ENCODE results near the gene EHBP1.
"Not testable (repeated sequence)": the region's sequence is repeated elsewhere in the genome, so short reads cannot be mapped to it uniquely, and the experiment has no call there.

EHBP1 gene

GRCh38 chr2:63018439-63018838, 312.9 kb downstream of the EHBP1 start:
- H2BK120ac ChIP-seq (ENCODE audit: low read depth, low read length): no peak overlapping the region

GRCh38 chr2:63019686-63020085, 314.2 kb downstream of the EHBP1 start:
- H2BK120ac ChIP-seq (ENCODE audit: low read depth, low read length); DNase-seq; H4K91ac ChIP-seq (ENCODE audit: low read length); H3K4me1 ChIP-seq (ENCODE audit: control insufficient read depth, insufficient read depth, low read depth, low read length); H3K27ac ChIP-seq (ENCODE audit: low read length, poor library complexity, severe bottlenecking); H2BK15ac ChIP-seq (ENCODE audit: low read depth, poor library complexity, severe bottlenecking); H3K14ac ChIP-seq (ENCODE audit: low read length in 2 of 2); H2BK12ac ChIP-seq (ENCODE audit: low read length in 2 of 2); H3K27me3 ChIP-seq (ENCODE audit: control insufficient read depth in 1 of 2, insufficient read depth in 1 of 2, low read length in 2 of 2); H2BK5ac ChIP-seq (ENCODE audit: low read depth, low read length, poor library complexity, severe bottlenecking); H3K4ac ChIP-seq (ENCODE audit: low read depth in 1 of 2, low read length in 2 of 2); H3K4me3 ChIP-seq (ENCODE audit: insufficient read depth in 1 of 2, low read depth in 1 of 2, low read length in 2 of 2); H3K23ac ChIP-seq (ENCODE audit: low read length in 2 of 2); H4K8ac ChIP-seq (ENCODE audit: low read length); H3K9me3 ChIP-seq (ENCODE audit: control insufficient read depth, low read length); H3K79me1 ChIP-seq (replicated peaks; ENCODE audit: low read length, poor library complexity, severe bottlenecking); H3K18ac ChIP-seq (ENCODE audit: low read depth in 1 of 2, low read length in 2 of 2); H3K9ac ChIP-seq (ENCODE audit: low read length); H3K4me2 ChIP-seq (ENCODE audit: low read length, poor library complexity, severe bottlenecking); H2AFZ ChIP-seq (ENCODE audit: low read depth, low read length); H2AK5ac ChIP-seq (ENCODE audit: low read length, severe bottlenecking): not testable (repeated sequence)
- WGBS: 97% methylated on average over 8 of the region's 8 CpGs
- peaks cover 8 to 81% of the 10 kb centered on the region in 2 experiments for H3K36me3 ChIP-seq (ENCODE audit: control insufficient read depth in 1 of 2, insufficient read depth in 2 of 2, low read depth in 1 of 2, low read length in 2 of 2)

More at GRCh38 chr2:63018439-63018838, 312.9 kb downstream of the EHBP1 start:
- Histone ChIP-seq H3K4ac (ENCODE audit: low read depth in 1 of 2, low read length in 2 of 2) (no peak overlapping the region), H4K91ac (ENCODE audit: low read length) (no peak overlapping the region), H3K79me1 (replicated peaks; ENCODE audit: low read length, poor library complexity, severe bottlenecking) (no peaks in the 10 kb centered on the region), H3K27ac (ENCODE audit: low read length, poor library complexity, severe bottlenecking) (no peak overlapping the region), H2BK12ac (ENCODE audit: low read length in 2 of 2) (no peak overlapping the region), H3K4me2 (ENCODE audit: low read length, poor library complexity, severe bottlenecking) (no peak overlapping the region), H2AFZ (ENCODE audit: low read depth, low read length) (no peak overlapping the region), H4K8ac (ENCODE audit: low read length) (no peak overlapping the region), H3K9me3 (ENCODE audit: control insufficient read depth, low read length) (no peaks in the 10 kb centered on the region), H3K14ac (ENCODE audit: low read length in 2 of 2) (no peak overlapping the region), H3K4me1 (ENCODE audit: control insufficient read depth, insufficient read depth, low read depth, low read length) (no peaks in the 10 kb centered on the region), H3K36me3 (ENCODE audit: control insufficient read depth in 1 of 2, insufficient read depth in 2 of 2, low read depth in 1 of 2, low read length in 2 of 2) (peaks cover 6 to 83% of the 10 kb centered on the region in 2 experiments), H3K18ac (ENCODE audit: low read depth in 1 of 2, low read length in 2 of 2) (no peak overlapping the region), H2BK5ac (ENCODE audit: low read depth, low read length, poor library complexity, severe bottlenecking) (no peak overlapping the region), H3K27me3 (ENCODE audit: control insufficient read depth in 1 of 2, insufficient read depth in 1 of 2, low read length in 2 of 2) (no peaks in the 10 kb centered on the region), H3K9ac (ENCODE audit: low read length) (no peak overlapping the region), H2AK5ac (ENCODE audit: low read length, severe bottlenecking) (no peak overlapping the region), H2BK15ac (ENCODE audit: low read depth, poor library complexity, severe bottlenecking) (no peak overlapping the region), H3K4me3 (ENCODE audit: insufficient read depth in 1 of 2, low read depth in 1 of 2, low read length in 2 of 2) (no peak overlapping the region), H3K23ac (ENCODE audit: low read length in 2 of 2) (no peak overlapping the region)
- no peak for DNase-seq
- 100% methylated on average over 1 of the region's 2 CpGs for WGBS

- Histone ChIP-seq H3K9ac (ENCODE audit: low read length) (no peak overlapping the region), H3K4me3 (ENCODE audit: insufficient read depth in 1 of 2, low read depth in 1 of 2, low read length in 2 of 2) (no peak overlapping the region), H3K79me1 (replicated peaks; ENCODE audit: low read length, poor library complexity, severe bottlenecking) (no peaks in the 10 kb centered on the region), H3K23ac (ENCODE audit: low read length in 2 of 2) (no peak overlapping the region), H2AK5ac (ENCODE audit: low read length, severe bottlenecking) (no peak overlapping the region), H4K8ac (ENCODE audit: low read length) (no peak overlapping the region), H3K9me3 (ENCODE audit: control insufficient read depth, low read length) (no peaks in the 10 kb centered on the region), H2BK120ac (ENCODE audit: low read depth, low read length) (no peak overlapping the region), H3K4me1 (ENCODE audit: control insufficient read depth, insufficient read depth, low read depth, low read length) (no peaks in the 10 kb centered on the region), H3K27me3 (ENCODE audit: control insufficient read depth in 1 of 2, insufficient read depth in 1 of 2, low read length in 2 of 2) (no peaks in the 10 kb centered on the region), H2AFZ (ENCODE audit: low read depth, low read length) (no peak overlapping the region), H3K36me3 (ENCODE audit: control insufficient read depth in 1 of 2, insufficient read depth in 2 of 2, low read depth in 1 of 2, low read length in 2 of 2) (peaks cover 6 to 82% of the 10 kb centered on the region in 2 experiments), H2BK5ac (ENCODE audit: low read depth, low read length, poor library complexity, severe bottlenecking) (no peak overlapping the region), H3K27ac (ENCODE audit: low read length, poor library complexity, severe bottlenecking) (no peak overlapping the region), H3K4me2 (ENCODE audit: low read length, poor library complexity, severe bottlenecking) (no peak overlapping the region), H2BK15ac (ENCODE audit: low read depth, poor library complexity, severe bottlenecking) (no peak overlapping the region), H3K4ac (ENCODE audit: low read depth in 1 of 2, low read length in 2 of 2) (no peak overlapping the region), H3K14ac (ENCODE audit: low read length in 2 of 2) (no peak overlapping the region), H4K91ac (ENCODE audit: low read length) (no peak overlapping the region), H3K18ac (ENCODE audit: low read depth in 1 of 2, low read length in 2 of 2) (no peak overlapping the region), H2BK12ac (ENCODE audit: low read length in 2 of 2) (no peak overlapping the region)
- peak; percentile 59 for DNase-seq
- WGBS: 40% methylated on average over 1 of the region's 1 CpG
These were observed 317.9 kb downstream of the EHBP1 start for GRCh38 chr2:63023444-63023843.

GRCh38 chr2:63027220-63027619, 321.7 kb downstream of the EHBP1 start:
- H4K8ac ChIP-seq (ENCODE audit: low read length): no peak overlapping the region
- no peak overlapping the region for H3K14ac ChIP-seq (ENCODE audit: low read length in 2 of 2)
- DNase-seq: no peak
- no peak overlapping the region for H2BK15ac ChIP-seq (ENCODE audit: low read depth, poor library complexity, severe bottlenecking)
- H3K23ac ChIP-seq (ENCODE audit: low read length in 2 of 2): no peak overlapping the region
- no peaks in the 10 kb centered on the region for H3K27me3 ChIP-seq (ENCODE audit: control insufficient read depth in 1 of 2, insufficient read depth in 1 of 2, low read length in 2 of 2)
- no peak overlapping the region for H2BK5ac ChIP-seq (ENCODE audit: low read depth, low read length, poor library complexity, severe bottlenecking)
- H2BK120ac ChIP-seq (ENCODE audit: low read depth, low read length): no peak overlapping the region
- no peak overlapping the region for H3K4ac ChIP-seq (ENCODE audit: low read depth in 1 of 2, low read length in 2 of 2)
- H3K4me3 ChIP-seq (ENCODE audit: insufficient read depth in 1 of 2, low read depth in 1 of 2, low read length in 2 of 2): no peak overlapping the region
- H2AK5ac ChIP-seq (ENCODE audit: low read length, severe bottlenecking): no peak overlapping the region
- no peak overlapping the region for H3K27ac ChIP-seq (ENCODE audit: low read length, poor library complexity, severe bottlenecking)
- H3K4me1 ChIP-seq (ENCODE audit: control insufficient read depth, insufficient read depth, low read depth, low read length): peaks cover 2% of the 10 kb centered on the region
- no peak overlapping the region for H3K18ac ChIP-seq (ENCODE audit: low read depth in 1 of 2, low read length in 2 of 2)
- H3K4me2 ChIP-seq (ENCODE audit: low read length, poor library complexity, severe bottlenecking): no peak overlapping the region
- no peaks in the 10 kb centered on the region for H3K79me1 ChIP-seq (replicated peaks; ENCODE audit: low read length, poor library complexity, severe bottlenecking)
- H2AFZ ChIP-seq (ENCODE audit: low read depth, low read length): no peak overlapping the region
- no peak overlapping the region for H3K9ac ChIP-seq (ENCODE audit: low read length)
- peaks cover 5 to 82% of the 10 kb centered on the region in 2 experiments for H3K36me3 ChIP-seq (ENCODE audit: control insufficient read depth in 1 of 2, insufficient read depth in 2 of 2, low read depth in 1 of 2, low read length in 2 of 2)
- H3K9me3 ChIP-seq (ENCODE audit: control insufficient read depth, low read length): no peaks in the 10 kb centered on the region
- no peak overlapping the region for H4K91ac ChIP-seq (ENCODE audit: low read length)
- no peak overlapping the region for H2BK12ac ChIP-seq (ENCODE audit: low read length in 2 of 2)
- WGBS: 92% methylated on average over 2 of the region's 2 CpGs
